Endothelial cell of umbilical vein (primary cell): ENCODE measurements around the gene RBM18. TPM values are rescaled to one million over a fixed set of nuclear protein-coding genes. Genes with fewer than 3 reads are reported as not detected.

Experiments used
- BruUV-seq: library from RNA; stranded (reverse); fragments of 400-500 nt; replicated peaks from 2 replicates; lab custom pipeline; 2021; lab: Mats Ljungman, UMichigan
- CTCF ChIA-PET: fragments of 300-600, 350-600 bp; sonication (Branson Sonifier 250); formaldehyde crosslinking; loops from one replicate; lab custom pipeline; 2021; ENCODE audit warnings: antibody characterized with exemption, inconsistent platforms; lab: Charles Lee
- POLR2A ChIA-PET: fragments of 300-600, 350-600 bp; sonication (Branson Sonifier 250); formaldehyde crosslinking; loops from one replicate; lab custom pipeline; 2021; ENCODE audit warnings: antibody characterized with exemption, inconsistent platforms; lab: Charles Lee
- DNase-seq: peaks from one replicate; pipeline ENCODE4 v3.0.0-alpha.2; 2011; ENCODE audit warnings: low read depth, low spot score
- FAIRE-seq: peaks from 2 replicates; lab custom pipeline; 2011; peaks lifted over from hg19 to GRCh38; lab: Jason Lieb, UNC
- H2AFZ ChIP-seq: 2 replicates; pipeline ENCODE4 v1.6.0; 2012; ENCODE audit warnings: low read depth, low read length, control low read depth, inconsistent platforms
- H3K27ac ChIP-seq: 2 replicates; pipeline ENCODE4 v1.5.1; 2011; ENCODE audit warnings: low read depth, mild to moderate bottlenecking, control low read depth, low read length, moderate library complexity; ENCODE audit not compliant: insufficient read depth
- H3K27me3 ChIP-seq, 2 experiments: 2 replicates each; pipeline versions ENCODE4 v1.6.0 to v1.6.1; 2011; ENCODE audit warnings: low read length in 2 of 2, mixed read lengths in 1 of 2; ENCODE audit not compliant: control insufficient read depth in 2 of 2, insufficient read depth in 2 of 2
- H3K36me3 ChIP-seq, 2 experiments: 2 replicates in 1 of 2; 3 replicates in 1 of 2; pipeline ENCODE4 v1.5.1; 2011; ENCODE audit warnings: low read length in 2 of 2, mild to moderate bottlenecking in 1 of 2, moderate library complexity in 1 of 2; ENCODE audit not compliant: control insufficient read depth in 2 of 2, insufficient read depth in 2 of 2; ENCODE audit errors: extremely low read depth in 1 of 2
- H3K4me1 ChIP-seq: 3 replicates; pipeline ENCODE4 v1.5.1; 2011; ENCODE audit warnings: mild to moderate bottlenecking, low read length; ENCODE audit not compliant: control insufficient read depth, insufficient read depth; ENCODE audit errors: extremely low read depth
- H3K4me2 ChIP-seq: 2 replicates; pipeline ENCODE4 v1.6.1; 2011; ENCODE audit warnings: low read length, control low read depth, mixed read lengths; ENCODE audit not compliant: insufficient read depth
- H3K4me3 ChIP-seq, 3 experiments: fragments of 200-600 bp in 1 of 3; sonication (generic), shearing (Covaris generic) in 1 of 3; replicated peaks in 1 of 3; 2 replicates each; pipeline ENCODE4 v1.5.1; 2011 to 2016; ENCODE audit warnings: control low read depth in 3 of 3, low read length in 3 of 3, mild to moderate bottlenecking in 2 of 3, inconsistent platforms in 1 of 3, low read depth in 1 of 3, moderate library complexity in 1 of 3; ENCODE audit not compliant: insufficient read depth in 1 of 3
- H3K79me2 ChIP-seq: 2 replicates; pipeline ENCODE4 v1.6.0; 2012; ENCODE audit warnings: low read length, inconsistent platforms; ENCODE audit not compliant: control insufficient read depth, insufficient read depth
- H3K9ac ChIP-seq: replicated peaks from 2 replicates; pipeline ENCODE3; 2011; ENCODE audit warnings: low read length, control low read depth; ENCODE audit not compliant: insufficient read depth; ENCODE audit errors: extremely low read depth
- H3K9me1 ChIP-seq: replicated peaks from 3 replicates; pipeline ENCODE4 v1.6.0; 2011; ENCODE audit warnings: mild to moderate bottlenecking, low read length; ENCODE audit not compliant: control insufficient read depth, insufficient read depth; ENCODE audit errors: extremely low read depth
- H3K9me3 ChIP-seq: replicated peaks from 2 replicates; pipeline ENCODE4 v1.5.1; 2012; ENCODE audit warnings: low read length, inconsistent platforms; ENCODE audit not compliant: control insufficient read depth, insufficient read depth
- H4K20me1 ChIP-seq: replicated peaks from 2 replicates; pipeline ENCODE3; 2011; ENCODE audit warnings: mild to moderate bottlenecking, low read length; ENCODE audit not compliant: control insufficient read depth, insufficient read depth; ENCODE audit errors: extremely low read depth
- CTCF ChIP-seq, 2 donors: IDR thresholded peaks; 1 replicate in 1 of 2; 2 replicates in 1 of 2; pipeline ENCODE4 v1.5.1; 2011; ENCODE audit warnings: low read length in 2 of 2, mild to moderate bottlenecking in 2 of 2, moderate library complexity in 2 of 2, control low read depth in 1 of 2, inconsistent platforms in 1 of 2, low read depth in 1 of 2; ENCODE audit not compliant: insufficient read depth in 1 of 2; ENCODE audit errors: extremely low read depth in 1 of 2
- FOS ChIP-seq: IDR thresholded peaks from 2 replicates; pipeline ENCODE4 v1.6.1; 2011; ENCODE audit warnings: mild to moderate bottlenecking, low read length, moderate library complexity, borderline replicate concordance; ENCODE audit not compliant: insufficient read depth
- GATA2 ChIP-seq: IDR thresholded peaks from 2 replicates; pipeline ENCODE4 v1.7.0; 2011; ENCODE audit warnings: low read depth, mild to moderate bottlenecking, moderate library complexity, mixed read lengths, low read length; ENCODE audit not compliant: insufficient read length, insufficient read depth
- JUN ChIP-seq: IDR thresholded peaks from 2 replicates; pipeline ENCODE4 v1.6.1; 2011; ENCODE audit warnings: borderline replicate concordance, low read depth; ENCODE audit not compliant: insufficient read length, insufficient read depth
- MAX ChIP-seq: IDR thresholded peaks from 2 replicates; pipeline ENCODE4 v1.6.1; 2011; ENCODE audit not compliant: insufficient read depth, insufficient read length
- MYC ChIP-seq: IDR thresholded peaks from one replicate; pipeline ENCODE4 v1.6.1; 2011; ENCODE audit warnings: mild to moderate bottlenecking, low read depth, low read length
- POLR2A ChIP-seq: IDR thresholded peaks from 2 replicates; pipeline ENCODE4 v1.6.1; 2012; ENCODE audit warnings: low read depth, mild to moderate bottlenecking, control low read depth, low read length
- POLR2AphosphoS5 ChIP-seq: IDR thresholded peaks from 2 replicates; pipeline ENCODE4 v1.6.1; 2012; ENCODE audit warnings: low read depth, mild to moderate bottlenecking, control low read depth, low read length, moderate library complexity; ENCODE audit not compliant: insufficient read depth
- dilution Hi-C: fragments of 300-500 bp; cut with MboI; formaldehyde crosslinking; loops from one replicate; pipeline ENCODE4 v1.15.0; 2019; ENCODE audit warnings: low sequenced_read_pairs; ENCODE audit not compliant: extremely low pct_ligation_motif_present
- intact Hi-C: fragments of 100-400 bp; cut with micrococcal nuclease; formaldehyde crosslinking; loops from one replicate; pipeline ENCODE4 v1.10.0; 2022
- polyA plus RNA-seq, 4 experiments: library from polyadenylated mRNA; depleted of rRNA in 3 of 4; stranded (reverse) in 3 of 4; unstranded in 1 of 4; fragments of >200 nt; gene quantifications; 2 replicates each; pipeline versions ENCODE4 v1.2.1 to v1.2.3, GENCODE V29; 2011 to 2012; ENCODE audit warnings: missing spikeins in 1 of 4
- total RNA-seq: library from RNA; stranded (reverse); gene quantifications from 2 replicates; pipeline ENCODE4 v1.2.3, GENCODE V29; 2021

RBM18 gene
- total and polyA plus RNA-seq, 2 donors (not counting 3 experiments of a cell fraction or from before 2014, with no cell fraction given) = 7.9 to 26.9 TPM

GRCh38 chr9:122236681-122237080 is 28.0 kb downstream of the RBM18 start:
- BruUV-seq = no TSS peak
- FAIRE-seq = no peak
- no peaks in the 10 kb centered on the region for H4K20me1 ChIP-seq
- H3K4me1 ChIP-seq = no peaks in the 10 kb centered on the region
- peaks cover 2 to 6% of the 10 kb centered on the region in 2 experiments for H3K36me3 ChIP-seq
- DNase-seq = no peak
- no peaks in the 10 kb centered on the region for H3K9me3 ChIP-seq
- no peak overlapping the region for H3K4me2 ChIP-seq
- H3K27ac ChIP-seq = no peak overlapping the region
- no peak overlapping the region for H3K9ac ChIP-seq
- H3K27me3 ChIP-seq = no peaks in the 10 kb centered on the region
- H3K4me3 ChIP-seq = no peak overlapping the region
- dilution Hi-C loops (no loop called here), intact Hi-C loops (no loop called here)
- no peak for TF ChIP-seq CTCF (IDR thresholded peaks at IDR 0.05; ENCODE audit: extremely low read depth in 1 of 2, insufficient read depth in 1 of 2, low read depth in 1 of 2, low read length in 2 of 2)
- no peak for TF ChIP-seq FOS
- no peak for TF ChIP-seq POLR2AphosphoS5
- no peak overlapping the region for H2AFZ ChIP-seq
- CTCF ChIA-PET = interaction anchor here (1.1 to 1.4 kb wide), 2 partner anchors 92 to 108 kb away, joined by 3 read pairs; no protein-coding TSS in a partner anchor
- POLR2A ChIA-PET = no interaction called here
- H3K79me2 ChIP-seq = no peaks in the 10 kb centered on the region
- H3K9me1 ChIP-seq = no peaks in the 10 kb centered on the region

DNA sequence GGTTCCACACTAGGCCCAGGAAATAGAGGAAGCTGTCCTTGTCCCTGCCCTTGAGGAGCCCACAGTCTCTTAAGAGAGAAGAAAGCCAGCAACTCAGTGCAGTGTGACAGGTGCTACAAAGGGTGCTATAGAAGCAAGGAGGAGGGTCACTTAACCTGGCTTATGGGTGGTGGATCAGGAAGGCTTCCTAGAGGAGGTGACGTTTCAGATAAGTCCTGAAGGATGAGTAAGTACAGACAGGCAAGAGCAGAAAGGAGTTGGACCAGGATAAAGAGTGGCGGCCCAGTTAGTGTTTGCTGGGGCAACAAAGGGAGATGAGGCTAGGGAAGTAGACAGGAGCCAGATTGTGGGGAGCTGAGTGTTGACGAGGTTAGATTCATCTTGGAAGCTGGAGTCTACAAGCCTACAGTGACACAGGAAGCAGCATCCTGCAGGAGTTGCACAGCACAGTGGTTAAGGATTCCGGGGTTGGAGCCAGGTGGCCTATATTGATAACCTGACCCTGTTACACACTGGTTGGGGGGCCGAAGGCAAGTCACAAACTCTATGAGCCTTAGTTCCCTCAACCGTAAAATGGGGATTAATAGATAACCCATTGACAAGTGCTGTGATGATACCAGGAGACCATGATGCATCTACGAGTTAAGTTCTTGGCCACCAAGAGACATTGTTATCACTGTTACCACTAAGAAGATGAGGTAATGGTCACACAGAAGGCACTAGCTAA is 30.5 kb downstream of the RBM18 start:
- no TSS peak for BruUV-seq
- H2AFZ ChIP-seq = no peak overlapping the region
- H3K79me2 ChIP-seq = no peaks in the 10 kb centered on the region
- DNase-seq = no peak
- no peak for TF ChIP-seq POLR2A
- no peak for TF ChIP-seq GATA2
- no peak for TF ChIP-seq FOS
- no peak for TF ChIP-seq MAX
- TF ChIP-seq MYC = no peak
- TF ChIP-seq POLR2AphosphoS5 = no peak
- no peak for TF ChIP-seq JUN
- TF ChIP-seq CTCF (IDR thresholded peaks at IDR 0.05; ENCODE audit: extremely low read depth in 1 of 2, insufficient read depth in 1 of 2, low read depth in 1 of 2, low read length in 2 of 2) = no peak
- dilution Hi-C loops (no loop called here), intact Hi-C loops (no loop called here)
- H3K9me3 ChIP-seq = no peaks in the 10 kb centered on the region
- no peak overlapping the region for H3K9ac ChIP-seq
- H3K9me1 ChIP-seq = no peaks in the 10 kb centered on the region
- H3K4me2 ChIP-seq = no peak overlapping the region
- no peaks in the 10 kb centered on the region for H4K20me1 ChIP-seq
- H3K36me3 ChIP-seq = no peaks in the 10 kb centered on the region
- ChIA-PET POLR2A (no interaction called here), CTCF (interaction anchor here (1.5 kb wide), 1 partner anchor 116 kb away, joined by 4 read pairs; no protein-coding TSS in a partner anchor)
- no peak overlapping the region for H3K4me3 ChIP-seq
- peaks cover 20 to 23% of the 10 kb centered on the region in 2 experiments for H3K27me3 ChIP-seq
- H3K4me1 ChIP-seq = no peaks in the 10 kb centered on the region
- H3K27ac ChIP-seq = no peak overlapping the region
- FAIRE-seq = no peak
